HG02884 (cell line): Measurements from ENCODE around the gene ZNF23.
A peak's percentile ranks its signal among the peaks of the same experiment; 100 is the strongest.
"Not testable (repeated sequence)": the region's sequence is repeated elsewhere in the genome, so short reads cannot be mapped to it uniquely, and the experiment has no call there.

Source experiments
- ATAC-seq: cut with Tn5 transposase; IDR thresholded peaks from one replicate; pipeline ENCODE4 v1.9.1; 2021; ENCODE audit warnings: mild to moderate bottlenecking, moderate library complexity; ENCODE audit not compliant: unreplicated experiment

ZNF23 gene

GRCh38 chr16:71461686-71462648 is at the start of gene ZNF23:
Gene ZNF23, minus strand, starts transcription at chr16:71462247. Its CDS starts 5,451 bp downstream, at chr16:71456796.
- ATAC-seq = peak; percentile 95

- no peak for ATAC-seq
Measured at GRCh38 chr16:71507061-71507460, 45.0 kb upstream of the ZNF23 start.

DNA sequence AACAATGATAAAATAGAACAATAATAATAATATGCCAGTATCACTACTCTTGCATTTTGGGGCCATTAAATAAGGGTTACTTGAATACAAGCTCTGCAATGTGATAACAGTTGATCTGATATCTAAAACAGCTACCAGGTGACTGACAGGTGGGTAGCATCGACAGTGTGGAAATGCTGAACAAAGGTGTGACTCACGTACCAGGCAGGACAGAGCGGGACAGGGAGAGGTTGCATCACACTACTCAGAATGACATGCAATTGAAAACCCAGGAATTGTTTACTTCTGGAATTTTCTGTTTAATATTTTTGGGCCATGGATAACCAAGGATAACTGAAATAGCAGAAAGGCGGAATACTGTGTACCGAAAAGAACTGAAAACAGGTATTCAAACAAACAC is 42.9 kb upstream of the ZNF23 start:
- no peak for ATAC-seq

DNA sequence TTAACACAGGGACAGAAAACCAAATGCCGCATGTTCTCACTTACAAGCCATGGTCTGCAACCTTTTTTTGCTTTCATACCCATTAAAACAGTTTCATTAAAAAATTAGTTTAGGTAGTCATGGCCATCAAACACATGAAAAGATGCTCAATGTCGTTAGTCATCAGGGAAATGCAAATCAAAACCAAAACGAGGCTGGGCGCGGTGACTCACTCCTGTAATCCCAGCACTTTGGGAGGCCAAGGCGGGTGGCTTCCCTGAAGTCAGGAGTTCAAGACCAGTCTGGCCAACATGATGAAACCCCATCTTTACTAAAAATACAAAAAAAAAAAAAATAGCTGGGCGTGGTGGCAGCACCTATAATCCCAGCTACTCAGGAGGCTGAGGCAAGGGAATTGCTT is 42.0 kb upstream of the ZNF23 start:
- ATAC-seq = not testable (repeated sequence)

- ATAC-seq = no peak
Measured at GRCh38 chr16:71501547-71501946, 39.5 kb upstream of the ZNF23 start.

- no peak for ATAC-seq
Measured at GRCh38 chr16:71500964-71501363, 38.9 kb upstream of the ZNF23 start.

DNA sequence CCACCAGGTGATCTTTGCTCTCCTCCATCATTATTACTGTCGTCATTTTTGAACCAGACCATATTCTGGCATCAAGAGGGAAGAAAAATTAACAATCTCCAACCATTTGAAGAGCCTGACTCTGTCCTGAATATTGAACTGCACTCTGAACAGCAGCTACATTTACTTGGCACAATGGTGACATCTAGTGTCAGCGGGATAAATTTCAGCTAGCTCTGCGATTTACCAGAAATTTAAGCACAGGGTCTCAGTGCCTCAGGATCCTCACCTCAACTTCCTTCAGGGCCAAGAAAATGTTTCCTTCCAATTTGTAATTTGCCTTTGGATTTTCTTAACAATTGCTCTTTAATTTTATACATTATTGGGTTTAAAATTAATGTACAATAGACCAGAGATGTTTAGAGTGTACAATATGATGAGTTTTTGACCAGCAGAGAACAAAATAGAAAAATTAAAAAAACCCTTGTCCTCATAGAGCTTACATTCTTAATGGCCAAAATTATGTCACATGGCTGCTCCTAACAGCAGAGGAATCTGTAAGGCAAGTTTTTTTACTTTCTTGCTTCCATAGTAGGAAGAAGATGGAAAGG is 37.8 kb upstream of the ZNF23 start:
- ATAC-seq = no peak

DNA sequence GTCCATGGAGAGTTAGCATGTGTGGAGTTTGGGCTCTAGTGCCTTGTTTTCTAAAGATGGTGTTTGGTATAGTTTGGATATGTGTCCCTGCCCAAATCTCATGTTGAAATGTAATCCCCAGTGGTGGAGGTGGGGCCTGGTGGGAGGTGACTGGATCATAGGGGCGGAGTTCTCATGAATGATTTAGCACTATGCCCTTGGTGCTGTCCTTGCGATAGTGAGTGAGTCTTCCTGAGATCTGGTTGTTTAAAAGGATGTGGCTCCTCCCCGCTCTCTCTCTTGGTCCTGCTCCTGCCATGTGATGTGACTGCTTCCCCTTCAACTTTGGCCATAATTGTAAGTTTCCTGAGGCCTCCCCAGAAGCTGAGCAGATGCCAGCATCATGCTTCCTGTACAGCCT is 36.0 kb upstream of the ZNF23 start:
- no peak for ATAC-seq

GRCh38 chr16:71493213-71493612 is 31.2 kb upstream of the ZNF23 start:
- ATAC-seq = no peak

- ATAC-seq = no peak
Measured at GRCh38 chr16:71492786-71493185, 30.7 kb upstream of the ZNF23 start.

DNA sequence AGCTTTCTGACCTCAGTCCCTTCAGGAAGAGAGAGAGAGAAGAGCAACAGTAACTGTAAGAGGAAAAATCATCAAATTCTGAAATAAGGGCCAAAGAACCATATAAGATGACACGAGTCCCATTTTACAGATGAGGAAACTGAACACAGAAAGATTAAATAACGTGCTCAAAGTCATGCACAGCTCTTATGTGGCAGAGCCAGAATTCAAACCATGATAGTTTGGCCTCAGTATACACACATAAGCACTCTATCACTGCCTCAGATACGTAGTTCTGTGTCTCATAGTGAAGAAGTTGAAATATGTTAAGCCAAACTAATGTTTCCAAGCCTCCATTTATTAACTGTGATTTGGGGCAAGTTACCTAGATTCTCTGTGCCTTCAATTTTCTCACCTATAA is 29.0 kb upstream of the ZNF23 start:
- ATAC-seq = no peak

- ATAC-seq = no peak
Measured at GRCh38 chr16:71490361-71490760, 28.3 kb upstream of the ZNF23 start.

- ATAC-seq = no peak
Measured at GRCh38 chr16:71489122-71489521, 27.1 kb upstream of the ZNF23 start, which contains the start of gene ZNF19. Gene ZNF19, minus strand, starts transcription at chr16:71489324. Its CDS starts 7,210 bp downstream, at chr16:71482114.

DNA sequence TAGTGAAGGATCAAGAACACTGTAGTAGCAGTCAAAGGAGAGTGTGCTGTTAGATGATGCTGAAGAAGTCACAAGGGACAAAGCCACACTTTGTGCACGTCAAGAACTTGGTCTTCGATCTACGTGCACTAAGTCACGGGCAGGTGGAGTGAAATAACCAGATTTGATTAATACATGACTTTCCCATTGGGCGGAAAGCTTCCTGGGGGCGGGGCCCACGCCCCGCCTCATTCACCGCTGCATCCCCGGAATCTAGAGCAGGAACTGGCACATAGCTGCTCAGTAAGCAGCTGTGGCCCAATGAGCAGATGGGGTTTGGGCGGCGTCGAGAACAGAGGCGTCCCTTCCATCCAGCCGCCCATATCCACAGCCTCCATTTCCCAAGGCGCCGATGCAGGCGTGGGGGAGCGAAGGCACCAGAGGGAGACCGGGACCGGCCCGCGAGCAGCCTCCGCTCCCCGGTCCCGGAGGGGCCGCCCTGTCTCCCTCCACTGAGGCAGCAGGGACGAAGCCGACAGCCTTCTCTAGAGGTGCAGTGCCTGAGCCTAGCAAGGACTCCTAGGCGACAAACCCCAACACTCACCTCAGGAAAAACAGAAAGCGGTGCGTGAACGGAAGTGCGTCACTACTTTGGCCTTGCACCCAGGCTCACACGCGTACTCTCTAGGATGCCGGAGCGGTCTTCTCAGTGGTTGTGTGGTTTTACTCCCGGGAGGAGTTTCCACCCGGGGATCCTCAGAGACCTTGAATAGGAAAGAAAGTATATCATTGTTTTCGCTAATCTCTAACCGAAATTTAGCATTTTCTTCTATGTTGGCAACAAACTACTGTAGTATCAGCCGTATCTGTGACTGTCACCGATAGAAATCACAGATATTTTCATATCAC is 22.2 kb upstream of the ZNF23 start:
- peak; percentile 89 for ATAC-seq

- no peak for ATAC-seq
Measured at GRCh38 chr16:71482569-71482968, 20.5 kb upstream of the ZNF23 start.

GRCh38 chr16:71480956-71481355 is 18.9 kb upstream of the ZNF23 start:
- no peak for ATAC-seq

DNA sequence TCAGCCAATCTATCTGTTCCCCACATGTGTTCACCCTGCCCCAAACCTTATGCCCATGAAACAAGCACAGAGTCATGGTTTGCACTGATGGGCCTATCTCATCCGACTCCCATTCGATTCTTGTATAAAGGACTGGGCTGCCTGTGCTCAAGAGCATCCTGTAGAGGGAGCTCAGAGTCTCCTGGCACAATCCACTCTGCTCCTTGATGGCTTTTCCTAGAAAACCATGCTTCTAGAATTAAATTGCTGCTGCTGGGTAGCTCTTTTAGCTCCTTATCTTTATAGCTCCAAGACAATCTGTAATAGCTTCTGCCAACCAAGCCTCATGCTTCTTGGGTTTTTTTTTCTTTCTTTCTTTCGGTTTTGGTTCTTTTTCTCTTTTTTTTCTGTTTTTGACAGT is 17.4 kb upstream of the ZNF23 start:
- no peak for ATAC-seq

DNA sequence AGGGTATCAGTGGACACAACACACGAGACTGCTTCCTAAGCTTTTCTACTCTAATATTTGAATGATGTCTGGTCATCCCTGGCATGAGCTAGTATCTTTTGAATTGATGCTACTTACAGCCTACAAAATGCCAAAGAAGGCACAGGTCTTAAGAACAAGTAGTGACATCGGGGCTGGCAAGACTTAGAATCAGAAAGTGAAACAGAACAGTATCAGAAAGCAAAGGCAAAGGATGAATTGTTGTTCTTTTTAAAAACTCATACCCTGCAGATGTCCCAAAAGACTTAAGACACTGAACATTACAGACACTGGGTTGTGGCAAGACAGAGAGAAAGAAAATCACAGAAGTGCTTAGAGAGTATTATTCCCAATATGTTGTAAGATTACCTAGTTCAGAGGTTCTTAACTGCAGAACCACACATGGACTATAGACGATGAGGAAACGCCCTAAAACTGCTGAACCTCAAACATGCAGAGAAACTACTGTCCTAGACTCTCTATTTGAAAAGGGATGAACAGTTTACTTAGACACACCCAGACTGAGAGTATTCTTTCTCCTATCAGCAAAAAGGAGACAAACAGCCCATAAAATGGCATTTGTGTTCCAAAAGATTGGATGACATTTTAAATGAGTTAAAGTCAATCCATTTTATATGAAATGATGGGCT is 14.5 kb upstream of the ZNF23 start:
- no peak for ATAC-seq

DNA sequence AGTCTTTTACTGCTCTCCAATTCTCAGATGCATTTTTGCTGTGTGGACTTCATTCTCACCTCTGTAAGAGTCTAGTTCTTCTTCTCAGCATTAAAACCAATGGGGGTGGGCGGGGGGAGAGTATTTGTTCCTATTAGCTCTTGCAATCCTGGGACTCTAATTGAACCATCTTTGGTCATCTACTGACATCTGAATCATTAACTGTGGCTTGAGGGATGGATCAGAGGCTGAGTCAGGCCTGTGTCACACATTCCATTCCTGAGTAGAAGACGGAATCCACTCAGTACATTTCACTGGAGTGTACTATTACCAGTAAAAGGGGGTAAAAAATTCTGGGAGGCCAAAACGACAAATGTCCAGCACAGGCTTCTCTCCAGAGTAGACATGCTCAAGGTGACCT is 12.8 kb upstream of the ZNF23 start:
- ATAC-seq = no peak

GRCh38 chr16:71473891-71474290 is 11.8 kb upstream of the ZNF23 start:
- ATAC-seq = no peak

DNA sequence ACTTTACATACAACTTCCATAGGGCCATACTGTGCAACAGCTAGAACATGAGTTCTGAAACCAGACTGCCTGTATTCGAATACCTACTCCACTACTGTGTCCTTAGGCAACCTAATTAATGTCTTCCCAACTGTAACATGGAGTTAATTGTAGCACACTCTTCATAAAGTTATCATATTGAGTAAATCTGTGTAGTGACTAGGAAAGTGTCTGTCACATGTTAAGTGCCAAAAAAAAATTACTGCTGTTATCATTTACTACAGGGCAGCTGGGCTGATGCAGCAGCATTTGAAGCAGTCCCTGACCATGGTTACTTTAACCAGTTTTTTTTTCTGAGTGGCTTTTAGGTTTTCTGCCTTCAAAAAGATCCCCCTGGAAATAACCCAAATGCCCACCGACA is 10.9 kb upstream of the ZNF23 start:
- ATAC-seq = no peak
